HG03521 (cell line): Measurements from ENCODE around the gene THRA.

Source experiments
- ATAC-seq: cut with Tn5 transposase; IDR thresholded peaks from one replicate; pipeline ENCODE4 v1.9.1; 2021; ENCODE audit warnings: mild to moderate bottlenecking, moderate library complexity; ENCODE audit not compliant: unreplicated experiment

The THRA gene

DNA sequence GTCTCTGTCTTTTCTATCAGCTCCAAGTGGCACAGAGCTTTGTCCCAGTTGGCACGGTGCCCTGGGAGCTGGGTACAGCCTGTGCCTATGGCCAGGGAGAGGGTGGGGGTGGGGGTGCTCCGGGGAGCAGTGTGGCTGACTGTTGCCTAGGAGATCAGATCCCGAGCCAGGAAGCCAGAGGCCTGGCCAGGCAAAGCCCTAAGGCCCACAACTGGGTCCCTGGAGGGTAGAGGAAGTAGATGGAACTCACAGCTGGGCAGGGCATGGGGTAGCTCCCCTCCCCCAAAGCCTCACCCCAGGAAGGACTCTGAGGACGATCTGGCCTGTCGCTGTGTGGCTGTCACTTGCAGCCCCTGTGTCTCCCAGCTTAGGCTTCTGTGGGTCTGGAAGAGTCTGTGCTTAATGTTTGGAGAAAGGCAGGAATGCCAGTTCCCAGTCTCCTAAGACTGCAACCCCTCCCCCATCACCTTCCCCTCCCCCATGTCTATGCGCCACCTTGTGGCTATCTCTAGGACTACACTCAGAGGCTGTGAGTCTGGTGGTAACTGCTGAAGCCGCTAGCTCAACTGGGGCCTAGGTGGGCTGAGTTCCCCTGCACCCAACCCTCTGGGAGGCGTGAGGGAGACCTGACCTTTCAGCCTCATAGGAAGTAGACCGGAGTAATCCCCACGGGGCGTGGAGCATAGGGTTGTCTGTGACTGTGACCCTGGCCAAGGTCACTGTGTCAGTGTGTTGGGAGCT lies 12.6 kb downstream of the THRA start:
- ATAC-seq = no peak

DNA sequence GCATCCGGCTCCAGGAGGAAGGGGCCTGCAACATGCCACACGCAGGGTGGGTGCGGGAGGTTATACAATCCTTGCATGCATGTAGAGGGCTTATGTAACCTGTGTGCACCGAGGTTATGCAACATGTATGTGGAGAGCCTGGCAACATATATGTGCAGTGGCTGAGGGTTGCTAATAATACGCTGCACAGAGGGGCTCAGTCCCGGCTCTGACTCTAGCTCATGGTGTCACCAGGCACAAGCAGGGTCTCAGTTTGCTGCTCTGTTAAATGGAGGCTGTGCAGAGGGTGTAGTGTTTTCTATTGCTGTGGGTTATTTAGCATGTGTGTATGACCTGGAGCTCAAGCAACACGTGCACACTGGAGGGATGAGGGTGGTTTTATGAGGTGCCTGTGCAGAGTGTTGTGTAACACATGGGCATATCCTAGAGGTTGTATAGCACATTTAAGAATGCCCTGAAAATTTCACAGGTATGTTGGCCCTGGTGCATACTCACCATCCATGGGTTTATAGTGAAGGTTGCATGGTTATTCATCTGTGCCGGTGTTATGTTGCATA lies 13.3 kb downstream of the THRA start:
- ATAC-seq = no peak

DNA sequence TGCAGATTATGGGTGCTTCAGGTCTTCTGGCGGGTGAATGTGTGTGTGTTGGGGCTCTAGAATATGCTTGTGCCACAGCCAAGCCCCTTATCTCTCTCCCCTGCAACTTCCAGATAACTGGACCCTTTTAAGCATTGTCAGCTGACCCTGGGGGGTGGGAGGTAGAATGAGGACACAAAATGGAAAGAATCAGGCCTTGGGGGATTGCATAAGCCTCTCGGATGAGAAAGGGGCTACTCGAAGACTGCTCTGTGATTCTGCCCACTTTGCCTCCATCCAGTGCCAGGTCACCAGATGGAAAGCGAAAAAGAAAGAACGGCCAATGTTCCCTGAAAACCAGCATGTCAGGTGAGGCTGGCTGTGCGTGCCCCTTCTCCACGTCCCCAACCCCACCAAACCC lies 13.8 kb downstream of the THRA start:
- ATAC-seq = no peak

DNA sequence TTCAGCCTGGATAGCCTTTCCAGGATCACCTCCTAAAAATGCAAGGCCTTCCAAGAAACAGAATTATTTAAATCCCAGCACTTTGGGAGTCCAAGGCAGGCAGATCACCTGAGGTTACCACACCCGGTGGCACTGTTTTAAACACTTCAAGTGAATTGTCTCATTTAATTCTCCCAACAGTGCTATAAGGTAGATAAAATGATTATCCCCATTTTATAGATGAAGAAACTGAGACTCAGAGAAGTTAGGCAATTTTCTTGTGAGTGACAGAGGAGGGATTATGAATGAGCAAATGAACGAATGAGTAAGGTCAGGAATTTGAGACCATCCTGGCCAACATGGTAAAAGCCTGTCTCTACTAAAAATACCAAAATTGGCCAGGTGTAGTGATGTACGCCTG lies 16.8 kb downstream of the THRA start:
- ATAC-seq = no peak

DNA sequence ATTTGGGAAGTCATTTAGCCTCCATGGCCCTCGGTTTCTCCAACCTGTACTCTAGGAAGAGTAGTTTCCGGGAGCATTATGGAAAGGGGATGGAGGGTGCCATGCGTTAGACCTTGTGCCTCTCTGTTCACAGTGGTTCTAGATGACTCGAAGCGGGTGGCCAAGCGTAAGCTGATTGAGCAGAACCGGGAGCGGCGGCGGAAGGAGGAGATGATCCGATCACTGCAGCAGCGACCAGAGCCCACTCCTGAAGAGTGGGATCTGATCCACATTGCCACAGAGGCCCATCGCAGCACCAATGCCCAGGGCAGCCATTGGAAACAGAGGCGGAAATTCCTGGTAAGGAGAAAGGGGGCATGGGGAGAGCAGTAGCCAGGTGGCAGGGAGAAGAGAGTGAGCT lies 21.7 kb downstream of the THRA start:
- ATAC-seq = no peak

DNA sequence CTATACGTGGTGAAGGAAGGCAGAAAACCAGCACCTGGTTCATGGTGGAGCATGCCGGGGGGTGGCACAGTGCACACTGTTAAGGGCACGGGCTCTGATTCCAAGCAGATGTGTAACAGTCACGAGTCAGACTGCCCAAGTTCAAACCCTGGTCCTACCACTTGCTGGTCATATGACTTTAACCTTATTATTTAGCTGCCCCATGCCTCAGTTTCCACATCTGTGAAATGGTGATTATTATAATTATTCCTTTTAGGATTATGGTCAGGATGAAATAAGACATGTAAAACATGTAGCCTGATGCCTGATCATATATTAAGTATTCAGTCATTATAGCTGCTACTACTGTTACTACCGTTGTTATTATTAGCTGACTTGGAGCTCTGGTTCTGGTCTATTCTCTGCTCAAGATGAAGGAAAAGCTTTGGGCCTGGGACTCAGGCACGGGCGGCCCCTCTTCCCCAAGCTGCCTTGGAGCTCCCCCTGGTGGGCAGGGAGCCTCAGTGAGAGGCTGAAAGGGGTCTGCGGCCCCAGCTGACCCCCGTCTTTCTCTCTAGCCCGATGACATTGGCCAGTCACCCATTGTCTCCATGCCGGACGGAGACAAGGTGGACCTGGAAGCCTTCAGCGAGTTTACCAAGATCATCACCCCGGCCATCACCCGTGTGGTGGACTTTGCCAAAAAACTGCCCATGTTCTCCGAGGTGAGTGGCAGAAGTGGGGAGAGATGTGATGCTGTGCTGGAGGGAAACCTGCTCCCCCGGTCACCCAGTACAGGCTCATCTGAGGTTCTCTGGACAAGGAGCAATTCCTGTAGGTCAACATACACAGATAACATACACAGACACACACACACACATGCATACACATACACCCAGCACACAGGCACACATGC lies 23.6 kb downstream of the THRA start:
- ATAC-seq = no peak

DNA sequence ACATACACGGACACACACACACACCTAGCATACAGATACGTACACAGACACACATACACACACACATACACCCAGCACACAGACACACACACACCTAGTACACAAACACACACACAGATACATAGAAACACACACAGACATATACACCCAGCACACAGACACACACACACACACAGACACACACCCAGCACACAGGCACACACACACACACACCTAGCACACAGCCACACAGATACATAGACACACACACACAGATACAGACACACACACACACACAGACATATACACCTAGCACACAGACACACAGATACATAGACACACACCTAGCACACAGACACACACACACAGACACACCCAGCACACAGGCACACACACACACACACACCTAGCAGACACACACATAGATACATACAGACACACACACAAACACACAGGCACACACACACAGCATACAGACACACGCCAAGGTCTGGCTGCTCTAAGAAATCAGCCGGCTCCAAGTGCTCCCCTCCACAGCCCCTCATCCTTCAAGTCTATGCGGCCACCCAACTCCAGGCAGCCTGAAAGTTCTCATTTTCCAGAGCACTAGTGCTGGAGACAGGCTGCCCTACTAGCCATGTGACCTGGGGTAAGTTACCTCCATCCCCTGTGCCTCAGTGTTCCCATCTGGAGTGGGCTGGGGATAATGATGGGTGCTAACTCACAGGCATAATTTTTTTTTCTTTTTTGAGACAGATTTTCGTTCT lies 24.5 kb downstream of the THRA start:
- no peak for ATAC-seq

DNA sequence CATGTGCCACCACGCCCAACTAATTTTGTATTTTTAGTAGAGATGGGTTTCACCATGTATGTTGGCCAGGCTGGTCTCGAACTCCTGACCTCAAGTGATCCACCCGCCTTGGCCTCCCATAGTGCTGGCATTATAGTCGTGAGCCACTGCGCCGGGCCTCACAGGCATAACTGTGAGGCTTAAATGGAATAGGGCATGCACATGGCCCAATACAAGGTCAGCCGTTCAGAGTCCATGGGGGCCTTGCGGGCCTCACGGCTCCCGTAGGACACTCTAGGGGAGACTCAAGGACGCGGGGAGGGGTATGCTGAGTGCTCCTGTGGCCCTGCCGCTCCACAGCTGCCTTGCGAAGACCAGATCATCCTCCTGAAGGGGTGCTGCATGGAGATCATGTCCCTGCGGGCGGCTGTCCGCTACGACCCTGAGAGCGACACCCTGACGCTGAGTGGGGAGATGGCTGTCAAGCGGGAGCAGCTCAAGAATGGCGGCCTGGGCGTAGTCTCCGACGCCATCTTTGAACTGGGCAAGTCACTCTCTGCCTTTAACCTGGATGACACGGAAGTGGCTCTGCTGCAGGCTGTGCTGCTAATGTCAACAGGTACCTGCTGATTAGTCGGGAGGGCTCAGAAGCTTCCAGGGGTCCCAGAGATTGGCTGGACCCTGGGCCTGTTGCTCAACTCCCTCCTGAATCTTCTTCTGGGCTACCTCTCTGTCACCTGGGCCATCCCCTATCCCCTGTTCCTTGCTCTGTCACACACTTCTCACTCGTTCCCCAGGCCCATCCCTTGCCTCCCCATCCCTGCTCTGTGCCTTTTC lies 25.3 kb downstream of the THRA start:
- ATAC-seq = no peak

DNA sequence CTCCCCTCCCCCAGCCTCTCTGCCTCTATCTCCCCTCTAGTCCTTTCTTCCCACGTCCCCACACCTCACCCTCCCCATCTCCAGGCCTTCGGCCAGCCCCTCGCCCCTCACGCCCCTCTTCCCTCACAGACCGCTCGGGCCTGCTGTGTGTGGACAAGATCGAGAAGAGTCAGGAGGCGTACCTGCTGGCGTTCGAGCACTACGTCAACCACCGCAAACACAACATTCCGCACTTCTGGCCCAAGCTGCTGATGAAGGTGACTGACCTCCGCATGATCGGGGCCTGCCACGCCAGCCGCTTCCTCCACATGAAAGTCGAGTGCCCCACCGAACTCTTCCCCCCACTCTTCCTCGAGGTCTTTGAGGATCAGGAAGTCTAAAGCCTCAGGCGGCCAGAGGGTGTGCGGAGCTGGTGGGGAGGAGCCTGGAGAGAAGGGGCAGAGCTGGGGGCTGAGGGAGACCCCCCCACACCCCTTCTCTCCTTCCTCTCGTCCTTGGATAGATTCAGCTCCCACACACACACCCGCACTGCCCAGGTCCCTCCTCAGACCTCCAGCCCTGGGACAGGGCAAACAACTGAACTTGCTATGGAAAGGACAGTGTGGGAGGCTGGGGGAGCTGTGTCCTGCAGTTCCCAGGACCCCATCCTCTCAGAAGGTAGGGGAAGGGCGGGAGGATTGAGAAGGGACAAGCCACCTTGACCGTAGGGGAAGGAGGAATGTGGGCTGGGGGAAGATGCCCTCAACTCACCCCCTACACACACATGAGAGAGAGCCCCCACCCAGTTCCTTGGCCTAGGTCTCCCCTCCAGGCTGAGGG lies 26.5 kb downstream of the THRA start:
- ATAC-seq = no peak

DNA sequence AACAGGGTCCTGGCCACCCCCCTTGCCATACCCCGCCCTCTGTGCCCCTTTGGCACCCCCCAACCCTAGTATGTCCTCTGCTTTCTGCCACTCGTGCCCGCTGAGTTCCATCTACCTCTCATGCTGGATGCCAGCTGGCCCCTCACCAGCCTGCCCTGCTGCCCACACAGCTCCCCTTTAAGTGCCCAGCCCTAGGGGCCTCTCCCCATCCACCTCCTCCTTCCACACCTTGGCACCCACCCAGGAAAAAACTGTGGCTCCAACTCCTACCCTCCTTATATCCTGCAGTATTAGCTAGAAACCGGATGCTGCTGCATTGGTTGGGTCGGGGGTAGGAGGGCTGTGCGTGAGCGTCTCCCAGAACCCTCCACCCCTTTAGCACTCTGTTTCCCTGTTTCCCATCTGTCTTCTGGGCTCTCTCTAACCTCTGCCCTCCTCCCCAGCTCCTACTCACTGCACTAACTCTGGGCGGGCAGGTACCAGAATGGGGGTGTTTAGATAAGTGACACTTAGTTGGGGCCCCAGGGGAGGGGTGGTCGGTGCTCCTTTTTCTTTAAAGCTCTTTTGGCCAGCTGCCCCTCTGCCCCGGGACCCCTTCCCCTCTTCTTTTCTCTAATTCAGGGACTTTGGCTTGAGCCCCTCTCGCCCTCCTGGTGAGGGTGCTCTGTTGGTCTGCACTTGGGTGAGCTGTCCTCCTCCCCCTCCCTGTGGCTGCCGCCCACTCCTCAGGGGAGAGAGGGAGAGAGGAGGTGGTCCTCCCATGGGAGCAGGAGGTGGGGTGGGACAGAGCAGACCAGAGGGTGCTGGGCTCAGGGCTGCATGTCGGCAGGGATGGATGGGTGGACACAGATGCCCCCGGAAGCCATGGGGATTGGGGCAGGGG lies 27.7 kb downstream of the THRA start:
- ATAC-seq = no peak

DNA sequence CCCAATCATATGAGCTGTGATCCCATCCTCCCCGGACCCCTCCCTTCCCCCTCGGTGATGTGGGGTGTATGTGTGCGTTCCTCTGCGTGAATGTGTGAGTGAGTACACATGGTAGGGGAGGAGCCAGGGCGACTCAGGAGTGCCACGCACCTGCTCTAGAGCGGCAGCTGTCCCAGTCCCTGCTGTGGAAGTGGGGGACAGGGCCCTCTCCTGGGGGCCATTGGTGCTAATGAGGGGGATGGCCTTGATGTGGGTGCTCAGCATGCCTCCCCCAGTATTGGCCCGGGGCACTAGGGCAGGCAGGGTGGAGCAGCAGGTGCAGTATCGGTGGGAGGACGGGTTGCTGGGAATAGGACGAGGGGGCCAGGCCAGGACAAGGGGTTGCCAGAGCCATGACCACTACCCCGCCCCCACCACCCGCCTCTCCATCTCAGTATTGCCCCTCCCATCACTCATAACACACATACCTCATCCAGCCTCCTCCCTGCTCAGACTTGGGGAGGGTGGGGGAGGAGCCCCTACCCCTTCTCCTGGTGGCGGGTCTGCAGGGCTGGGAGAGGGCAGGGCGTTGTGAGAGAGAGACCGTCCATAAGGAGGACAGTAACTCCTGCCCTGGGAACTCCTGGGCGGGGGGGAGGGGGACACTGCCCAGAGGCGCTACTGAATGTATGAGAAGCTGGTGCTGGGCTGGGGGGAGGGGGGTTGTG lies 29.1 kb downstream of the THRA start:
- ATAC-seq = no peak

DNA sequence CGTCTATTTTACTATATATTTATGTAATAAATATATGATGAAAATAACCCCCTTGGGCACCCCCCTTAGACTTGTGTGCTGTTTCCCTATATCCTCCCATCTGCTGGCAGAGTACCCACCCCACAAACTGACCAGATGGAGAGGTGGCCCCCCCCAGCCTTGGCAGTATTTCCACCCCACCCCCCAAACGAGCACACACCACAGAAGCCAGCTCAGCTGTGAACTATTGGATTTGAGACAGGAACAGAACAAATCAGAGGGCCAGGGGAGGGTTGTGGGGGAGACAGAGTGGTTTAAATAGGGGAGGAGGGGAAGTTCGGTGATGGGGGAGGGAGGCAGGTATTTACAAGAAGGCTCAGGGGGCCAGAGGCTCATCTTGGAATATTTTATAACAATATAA lies 29.8 kb downstream of the THRA start:
- ATAC-seq = no peak

DNA sequence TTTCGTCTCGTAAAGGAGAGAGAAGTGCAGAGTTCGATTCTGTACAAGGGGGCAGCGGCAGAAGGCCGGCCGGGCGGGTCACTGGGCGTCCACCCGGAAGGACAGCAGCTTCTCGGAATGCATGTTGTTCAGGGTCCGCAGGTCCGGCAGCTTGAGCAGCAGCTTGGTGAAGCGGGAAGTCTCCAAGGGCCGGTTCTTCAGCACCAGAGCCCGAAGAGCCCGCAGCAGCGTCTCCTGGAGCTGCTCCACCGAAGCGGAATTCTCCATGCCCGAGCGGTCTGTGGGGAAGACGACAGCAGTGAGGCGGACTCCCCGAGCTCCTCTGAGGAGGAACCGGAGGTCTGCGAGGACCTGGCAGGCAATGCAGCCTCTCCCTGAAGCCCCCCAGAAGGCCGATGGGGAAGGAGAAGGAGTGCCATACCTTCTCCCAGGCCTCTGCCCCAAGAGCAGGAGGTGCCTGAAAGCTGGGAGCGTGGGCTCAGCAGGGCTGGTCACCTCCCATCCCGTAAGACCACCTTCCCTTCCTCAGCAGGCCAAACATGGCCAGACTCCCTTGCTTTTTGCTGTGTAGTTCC lies 30.3 kb downstream of the THRA start:
- ATAC-seq = no peak

DNA sequence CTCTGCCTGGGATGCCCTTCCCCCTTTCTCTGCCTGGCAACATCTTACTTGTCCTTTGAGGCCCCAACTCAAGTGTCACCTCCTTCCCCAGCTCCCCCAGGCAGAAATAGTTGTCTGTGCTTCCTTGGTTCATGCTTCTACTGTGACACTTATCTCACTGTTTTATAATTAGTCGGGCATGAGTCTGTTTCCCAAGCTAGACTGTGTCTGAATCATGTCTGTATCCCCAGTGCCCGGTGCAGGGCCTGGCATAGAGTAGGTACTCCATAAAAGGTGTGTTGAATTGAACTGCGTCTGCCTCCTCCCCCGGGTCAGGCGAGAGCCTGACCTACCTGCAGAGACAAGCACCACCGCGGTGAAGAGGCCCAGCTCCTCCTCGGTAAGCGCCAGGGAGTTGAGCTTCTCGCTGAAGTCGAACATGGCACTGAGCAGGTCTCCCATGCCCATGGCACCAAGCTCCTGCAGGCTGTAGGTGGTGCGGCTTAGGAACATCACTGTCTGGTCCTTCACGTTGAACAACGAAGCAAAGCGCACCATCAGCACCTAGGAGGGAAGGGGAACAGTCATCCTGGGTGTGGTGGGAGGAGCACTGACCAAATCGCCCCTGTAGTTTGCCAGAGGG lies 30.9 kb downstream of the THRA start:
- ATAC-seq = no peak

DNA sequence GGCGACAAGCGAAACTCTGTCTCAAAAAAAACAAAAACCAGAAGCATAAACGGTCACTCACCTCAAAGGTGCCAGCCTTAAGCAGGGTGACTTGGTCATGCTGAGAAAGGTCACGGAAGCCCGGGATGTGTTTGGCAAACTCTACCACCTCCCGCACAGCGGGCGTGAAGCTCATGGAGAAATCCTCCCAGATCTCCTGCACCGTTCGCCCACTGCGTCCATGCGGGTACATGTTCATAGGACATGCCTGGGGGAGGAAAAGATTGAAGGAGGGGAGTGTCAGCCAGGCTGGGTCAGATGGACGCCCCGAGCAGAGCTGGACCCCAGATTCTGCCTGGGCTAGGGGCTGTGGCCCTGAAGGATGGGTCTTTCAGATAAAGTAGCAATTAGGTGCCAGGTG lies 32.1 kb downstream of the THRA start:
- ATAC-seq = no peak

DNA sequence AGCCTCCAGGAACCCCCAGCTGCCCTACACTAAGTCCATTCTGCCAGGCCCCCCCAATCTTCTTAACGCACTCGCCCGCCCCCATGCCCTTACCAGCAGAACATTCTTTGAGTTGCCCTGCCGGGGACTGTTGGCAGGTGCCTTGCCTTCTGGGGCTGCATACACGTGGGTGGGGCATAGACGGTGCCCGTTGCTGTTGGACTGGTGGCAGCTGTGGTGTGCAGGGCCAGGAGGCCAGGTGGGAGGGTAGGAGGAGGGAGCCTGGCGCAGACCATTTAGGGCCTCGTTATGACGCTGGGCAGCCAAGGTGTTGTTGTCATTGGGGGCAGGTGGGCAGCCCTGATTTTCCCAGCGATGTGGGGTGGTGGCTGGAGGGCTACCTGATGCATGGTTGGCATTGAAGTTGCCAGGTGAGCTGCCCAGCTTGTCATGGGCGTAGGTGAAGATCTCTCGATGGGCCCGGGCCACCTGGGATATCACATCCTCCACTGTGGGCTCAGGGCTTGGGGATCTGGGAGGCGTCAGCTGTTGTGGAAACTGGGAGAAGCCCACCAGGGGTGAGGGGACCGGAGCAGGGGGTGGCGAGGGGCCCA lies 32.7 kb downstream of the THRA start:
- ATAC-seq = no peak
